ENCODE results near the gene YIPF4.
"Not testable (repeated sequence)": the region's sequence is repeated elsewhere in the genome, so short reads cannot be mapped to it uniquely, and the experiment has no call there.

The YIPF4 gene

DNA sequence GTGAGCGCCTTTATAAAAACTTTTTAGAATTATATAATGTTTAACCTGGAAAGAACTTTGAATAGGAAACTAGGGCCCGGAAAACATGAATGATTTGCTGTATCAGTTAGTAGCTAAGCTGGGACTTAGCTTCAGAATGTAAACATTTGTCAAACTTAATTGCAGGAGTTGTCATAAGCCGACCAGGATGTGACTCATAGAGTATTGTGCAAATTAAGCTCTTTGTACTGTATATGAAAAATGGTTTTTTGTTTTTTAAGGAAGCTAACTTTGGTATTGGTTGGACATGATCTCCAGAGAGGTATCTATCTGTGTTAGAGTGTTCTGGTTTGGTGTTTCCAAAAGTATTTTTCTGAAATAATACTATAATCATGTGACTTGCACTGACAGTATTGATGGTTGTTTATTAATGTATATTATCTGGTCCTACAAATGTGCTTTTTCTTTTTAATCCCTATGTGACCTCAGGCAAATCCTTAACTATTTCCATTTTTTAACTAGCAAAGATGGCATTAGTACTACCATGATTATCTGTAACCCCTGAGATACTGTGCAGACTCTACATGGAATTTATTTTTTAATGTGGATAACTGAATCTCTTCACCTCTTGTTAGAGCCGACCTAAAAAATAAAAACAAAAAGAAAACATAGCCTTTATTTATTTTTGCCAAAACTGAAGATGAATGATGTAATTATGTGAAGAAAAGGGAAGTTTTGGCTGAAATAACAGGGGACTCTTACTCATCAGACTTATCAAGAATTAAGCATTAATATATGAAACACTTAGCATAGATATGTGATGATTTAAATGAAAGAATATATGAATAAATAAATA lies 11.7 kb downstream of the YIPF4 start:
- DNase-seq (ENCODE audit: low read depth): peak; percentile 34

DNA sequence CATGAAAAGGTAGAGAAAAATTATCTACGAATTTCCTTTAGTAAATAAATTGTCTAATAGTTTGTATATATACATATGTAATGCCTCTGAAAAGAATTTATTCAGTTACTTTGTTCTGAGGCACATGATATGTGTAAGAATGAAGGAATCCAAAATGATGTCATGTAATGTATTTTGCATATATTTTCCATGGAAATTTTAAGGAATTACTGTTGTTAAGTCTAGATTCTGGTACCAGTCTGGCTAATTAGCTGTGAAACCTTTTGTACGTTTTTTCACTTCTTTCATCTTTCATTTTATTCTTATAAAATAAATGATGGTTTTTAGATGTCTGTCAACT lies 12.3 kb downstream of the YIPF4 start:
- no peak for DNase-seq (ENCODE audit: low read depth)

DNA sequence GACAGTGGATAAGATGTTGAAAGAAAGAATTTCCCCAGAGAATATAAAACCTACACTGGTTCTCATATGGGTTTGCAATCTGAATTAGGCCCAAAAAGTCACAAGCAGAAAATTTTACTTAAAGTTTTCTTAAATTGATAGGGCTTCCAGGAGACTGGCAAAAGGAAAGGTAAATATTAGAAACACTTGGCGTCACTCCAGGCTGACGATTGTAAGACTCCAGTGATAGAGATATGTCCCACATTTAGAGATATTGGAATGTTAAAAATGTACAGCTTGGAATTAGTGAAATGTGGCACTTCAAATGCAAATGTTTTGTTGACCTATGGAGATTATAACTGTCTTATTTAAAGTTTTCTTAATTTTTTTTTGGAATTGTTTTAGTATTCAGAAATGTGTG lies 14.0 kb downstream of the YIPF4 start:
- DNase-seq (ENCODE audit: low read depth): no peak

DNA sequence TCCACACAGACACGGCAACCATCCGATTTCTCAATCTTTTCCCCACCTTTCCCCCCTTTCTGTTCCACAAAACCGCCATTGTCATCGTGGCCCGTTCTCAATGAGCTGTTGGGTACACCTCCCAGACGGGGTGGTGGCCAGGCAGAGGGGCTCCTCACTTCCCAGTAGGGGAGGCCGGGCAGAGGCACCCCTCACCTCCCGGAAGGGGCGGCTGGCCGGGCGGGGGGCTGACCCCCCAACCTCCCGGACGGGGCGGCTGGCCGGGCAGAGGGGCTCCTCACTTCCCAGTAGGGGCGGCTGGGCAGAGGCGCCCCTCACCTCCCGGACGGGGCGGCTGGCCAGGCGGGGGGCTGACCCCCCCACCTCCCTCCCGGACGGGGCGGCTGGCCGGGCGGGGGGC lies 15.8 kb downstream of the YIPF4 start:
- not testable (repeated sequence) for DNase-seq (ENCODE audit: low read depth)

DNA sequence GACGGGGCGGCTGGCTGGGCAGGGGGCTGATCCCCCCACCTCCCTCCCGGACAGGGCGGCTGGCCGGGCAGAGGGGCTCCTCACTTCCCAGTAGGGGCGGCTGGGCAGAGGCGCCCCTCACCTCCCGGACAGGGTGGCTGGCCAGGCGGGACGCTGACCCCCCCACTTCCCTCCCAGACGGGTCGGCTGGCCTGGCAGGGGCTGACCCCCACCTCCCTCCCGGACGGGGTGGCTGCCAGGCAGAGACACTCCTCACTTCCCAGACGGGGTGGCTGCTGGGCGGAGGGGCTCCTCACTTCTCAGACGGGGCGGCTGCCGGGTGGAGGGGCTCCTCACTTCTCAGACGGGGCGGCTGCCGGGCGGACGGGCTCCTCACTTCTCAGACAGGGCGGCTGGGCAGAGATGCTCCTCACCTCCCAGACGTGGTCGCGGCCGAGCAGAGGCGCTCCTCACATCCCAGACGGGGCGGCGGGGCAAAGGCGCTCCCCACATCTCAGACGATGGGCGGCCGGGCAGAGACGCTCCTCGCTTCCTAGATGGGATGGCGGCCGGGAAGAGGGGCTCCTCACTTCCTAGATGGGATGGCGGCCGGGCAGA lies 16.4 kb downstream of the YIPF4 start:
- not testable (repeated sequence) for DNase-seq (ENCODE audit: low read depth)

DNA sequence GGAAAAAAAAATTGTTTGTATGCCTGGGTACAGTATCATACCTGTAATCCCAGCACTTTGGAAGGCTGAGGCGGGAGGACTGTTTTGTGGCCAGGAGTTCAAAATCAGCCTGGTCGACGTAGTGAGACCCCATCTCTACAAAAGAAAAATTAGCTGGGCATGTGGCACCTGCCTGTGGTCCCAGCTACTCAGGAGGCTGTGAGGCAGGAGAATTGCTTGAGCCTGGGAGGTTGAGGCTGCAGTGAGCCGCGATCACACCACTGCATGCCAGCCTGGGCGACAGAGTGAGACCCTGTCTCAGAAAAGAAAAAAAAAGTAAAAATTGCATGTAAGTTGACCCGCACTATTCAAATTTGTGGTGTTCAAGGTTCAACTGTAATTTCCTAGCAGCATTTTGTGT lies 32.9 kb downstream of the YIPF4 start:
- DNase-seq (ENCODE audit: low read depth): no peak

DNA sequence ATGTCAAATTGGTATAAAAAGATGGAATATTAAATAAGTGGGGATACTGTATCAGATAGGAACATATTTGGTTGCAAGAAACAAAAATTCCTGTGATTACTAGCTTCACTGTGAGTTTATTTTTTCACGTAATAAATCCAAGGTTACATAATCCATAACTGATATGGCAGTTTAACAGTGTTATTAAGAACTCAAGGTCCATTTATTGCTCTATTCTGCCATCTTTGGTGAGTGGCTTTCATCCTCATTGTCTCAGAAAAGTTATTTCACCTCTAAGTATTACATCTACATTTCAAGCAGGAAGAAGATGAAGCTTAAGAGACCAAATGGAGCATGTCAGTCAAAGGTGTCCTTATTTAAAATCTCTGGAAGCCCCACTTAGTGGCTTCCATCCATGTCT lies 37.2 kb downstream of the YIPF4 start:
- DNase-seq (ENCODE audit: low read depth): no peak

DNA sequence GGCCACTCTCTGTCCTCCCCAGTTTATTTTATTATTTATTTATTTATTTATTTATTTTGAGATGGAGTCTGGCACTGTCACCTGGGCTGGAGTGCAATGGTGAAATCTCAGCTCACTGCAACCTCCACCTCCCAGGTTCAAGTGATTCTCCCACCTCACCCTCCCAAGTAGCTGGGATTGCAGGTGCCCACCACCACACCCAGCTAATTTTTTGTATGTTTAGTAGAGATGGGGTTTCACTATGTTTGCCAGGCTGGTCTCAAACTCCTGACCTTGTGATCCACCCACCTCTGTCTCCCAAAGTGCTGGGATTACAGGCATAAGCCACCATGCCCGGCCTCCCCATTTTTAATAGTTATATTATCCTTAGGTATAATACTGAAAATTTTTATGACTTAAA lies 51.0 kb downstream of the YIPF4 start:
- DNase-seq (ENCODE audit: low read depth): not testable (repeated sequence)

DNA sequence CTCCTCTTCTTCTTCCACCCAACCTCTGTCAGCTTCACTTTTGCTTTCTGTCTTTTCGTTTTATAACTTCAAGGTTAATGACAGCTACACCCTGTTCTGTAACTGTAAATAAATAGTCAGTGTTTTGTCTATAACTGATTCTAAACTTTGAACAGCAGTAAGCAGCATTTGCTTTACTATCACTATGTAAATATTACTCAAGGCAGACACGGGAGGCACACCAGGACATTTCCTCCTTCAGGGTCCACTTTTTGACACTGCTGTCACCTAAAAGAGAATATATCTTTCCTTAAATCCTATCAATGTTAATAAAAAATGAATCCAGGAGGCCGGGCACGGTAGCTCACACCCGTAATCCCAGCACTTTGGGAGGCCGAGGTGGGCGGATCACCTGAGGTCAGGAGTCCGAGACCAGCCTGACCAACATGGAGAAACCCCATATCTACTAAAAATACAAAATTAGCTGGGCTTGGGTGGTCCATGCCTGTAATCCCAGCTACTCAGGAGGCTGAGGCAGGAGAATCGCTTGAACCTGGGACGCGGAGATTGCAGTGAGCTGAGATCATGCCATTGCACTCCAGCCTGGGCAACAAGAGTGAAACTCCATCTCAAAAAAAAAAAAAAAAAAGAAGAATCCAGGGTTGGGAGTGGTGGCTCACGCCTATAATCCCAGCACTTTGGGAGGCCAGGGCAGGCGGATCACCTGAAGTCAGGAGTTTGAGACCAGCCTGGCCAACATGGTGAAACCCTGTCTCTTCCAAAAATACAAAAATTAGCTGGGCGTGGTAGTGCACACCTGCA lies 51.7 kb downstream of the YIPF4 start:
- not testable (repeated sequence) for DNase-seq (ENCODE audit: low read depth)

DNA sequence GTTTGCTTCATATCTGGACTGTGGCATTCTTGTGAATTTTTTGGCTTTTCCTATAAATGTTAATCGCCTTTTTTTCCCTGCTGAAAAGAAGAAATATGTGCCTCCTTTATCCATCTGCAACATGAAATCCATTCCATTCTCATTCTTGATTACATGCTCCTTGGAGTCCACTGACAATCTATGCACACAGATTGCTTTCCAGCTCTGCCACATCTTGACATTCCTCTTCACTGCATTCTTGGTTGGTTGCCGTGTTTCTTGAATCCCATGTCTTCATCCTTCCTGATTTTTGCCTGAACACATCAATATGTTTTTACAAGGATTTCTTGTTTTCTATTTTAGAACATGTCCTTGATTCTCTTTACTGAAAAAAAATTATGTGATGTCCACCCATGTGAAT lies 52.4 kb downstream of the YIPF4 start:
- no peak for DNase-seq (ENCODE audit: low read depth)

DNA sequence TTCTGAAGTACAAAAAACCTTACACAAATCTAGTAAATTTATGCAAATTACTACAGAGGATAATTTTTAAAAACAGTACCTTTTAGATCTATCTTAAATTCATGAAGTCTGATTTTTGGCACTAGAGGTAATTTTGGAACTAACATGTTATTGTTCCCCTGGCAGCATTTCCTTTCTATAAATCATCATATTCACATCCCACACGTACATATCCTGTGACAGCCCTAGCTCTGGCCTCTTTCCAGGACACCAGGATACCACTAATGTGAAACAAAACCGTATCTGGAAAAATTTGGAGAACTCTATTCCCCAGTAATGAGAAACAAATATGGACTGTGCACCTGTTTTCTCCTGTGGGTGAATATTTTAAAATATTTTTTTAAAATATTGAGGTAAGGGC lies 65.1 kb downstream of the YIPF4 start:
- no peak for DNase-seq (ENCODE audit: low read depth)

DNA sequence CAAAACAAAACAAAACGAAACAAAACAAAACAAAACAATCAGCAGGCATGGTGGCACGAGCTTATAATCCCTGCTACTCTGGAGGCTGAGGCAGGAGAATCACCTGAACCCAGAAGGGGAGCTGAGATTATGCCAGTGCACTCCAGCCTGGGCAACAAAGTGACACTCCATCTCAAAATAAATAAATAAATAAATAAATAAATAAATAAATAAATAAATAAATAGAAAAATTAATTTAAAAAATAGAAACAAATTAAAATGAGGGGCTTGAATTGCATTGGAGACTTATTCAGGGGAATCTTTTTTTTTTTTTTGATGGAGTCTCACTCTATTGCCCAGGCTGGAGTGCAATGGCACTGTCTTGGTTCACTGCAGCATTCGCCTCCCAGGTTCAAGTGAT lies 73.1 kb downstream of the YIPF4 start:
- not testable (repeated sequence) for DNase-seq (ENCODE audit: low read depth)

DNA sequence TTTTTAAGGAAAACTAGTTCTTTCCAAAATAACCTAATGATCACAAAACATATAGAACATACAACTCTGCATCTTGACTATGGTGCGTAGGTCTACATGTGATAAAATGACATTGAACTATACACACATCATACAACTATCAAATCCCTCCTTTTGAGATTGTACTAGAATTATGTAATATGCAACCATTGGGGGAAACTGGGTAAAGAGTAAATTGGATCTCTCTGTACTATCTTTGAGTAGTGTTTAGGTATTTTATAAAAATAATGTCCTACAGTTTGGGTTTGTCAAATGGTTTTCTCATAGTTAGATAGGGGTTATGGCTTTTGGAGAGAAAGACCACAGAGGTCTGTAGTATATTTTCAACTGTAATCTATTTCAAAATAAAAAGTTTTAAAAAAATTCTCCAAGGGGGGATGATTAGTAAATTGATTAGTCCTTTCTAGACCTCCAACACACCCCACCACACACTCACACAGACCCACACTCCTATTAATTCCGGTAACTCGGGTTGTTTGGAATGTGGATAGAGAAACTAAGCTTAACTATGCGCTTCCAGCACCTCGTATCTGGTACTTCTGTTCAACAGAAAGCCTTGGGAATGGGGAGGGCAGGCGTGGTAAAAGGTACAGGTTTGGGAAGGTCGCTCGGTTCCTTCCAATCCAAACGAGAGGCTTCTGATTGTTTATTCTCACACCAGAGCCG lies 78.4 kb downstream of the YIPF4 start:
- DNase-seq (ENCODE audit: low read depth): no peak

DNA sequence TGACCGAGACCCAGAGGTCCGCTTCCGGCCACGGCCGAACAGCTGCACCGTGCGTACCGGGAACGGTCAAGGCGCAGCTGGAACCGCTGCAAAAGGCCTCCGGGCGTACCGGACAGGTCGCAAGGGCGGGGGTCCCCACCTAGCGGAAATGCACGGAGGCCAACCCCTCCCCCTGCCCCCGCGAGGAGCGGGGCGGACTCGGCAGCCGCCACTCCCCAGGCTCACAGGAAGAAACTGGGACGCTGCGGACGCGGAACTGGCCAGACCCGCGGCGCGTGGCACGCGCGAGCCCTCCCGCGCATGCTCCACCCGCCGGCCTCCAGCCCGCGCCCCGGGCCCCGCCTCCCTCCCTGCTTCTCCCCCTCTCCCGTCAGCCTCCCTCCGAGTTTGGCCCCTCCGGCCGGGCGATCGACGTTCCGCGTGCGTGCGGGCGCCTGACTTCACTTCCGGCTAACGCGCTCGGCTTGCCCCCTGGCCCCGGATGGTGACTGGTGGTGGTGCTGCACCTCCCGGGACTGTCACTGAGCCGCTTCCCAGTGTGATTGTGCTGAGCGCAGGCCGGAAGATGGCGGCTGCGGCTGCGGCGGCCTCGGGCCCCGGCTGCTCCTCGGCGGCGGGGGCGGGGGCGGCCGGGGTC lies 79.1 kb downstream of the YIPF4 start, which contains the start of gene BIRC6:
TSS of gene BIRC6 (plus strand) at position 343 of the 637 bp plus-strand sequence. CDS start at position 482, 139 bp downstream.
- DNase-seq (ENCODE audit: low read depth): peak; percentile 94

DNA sequence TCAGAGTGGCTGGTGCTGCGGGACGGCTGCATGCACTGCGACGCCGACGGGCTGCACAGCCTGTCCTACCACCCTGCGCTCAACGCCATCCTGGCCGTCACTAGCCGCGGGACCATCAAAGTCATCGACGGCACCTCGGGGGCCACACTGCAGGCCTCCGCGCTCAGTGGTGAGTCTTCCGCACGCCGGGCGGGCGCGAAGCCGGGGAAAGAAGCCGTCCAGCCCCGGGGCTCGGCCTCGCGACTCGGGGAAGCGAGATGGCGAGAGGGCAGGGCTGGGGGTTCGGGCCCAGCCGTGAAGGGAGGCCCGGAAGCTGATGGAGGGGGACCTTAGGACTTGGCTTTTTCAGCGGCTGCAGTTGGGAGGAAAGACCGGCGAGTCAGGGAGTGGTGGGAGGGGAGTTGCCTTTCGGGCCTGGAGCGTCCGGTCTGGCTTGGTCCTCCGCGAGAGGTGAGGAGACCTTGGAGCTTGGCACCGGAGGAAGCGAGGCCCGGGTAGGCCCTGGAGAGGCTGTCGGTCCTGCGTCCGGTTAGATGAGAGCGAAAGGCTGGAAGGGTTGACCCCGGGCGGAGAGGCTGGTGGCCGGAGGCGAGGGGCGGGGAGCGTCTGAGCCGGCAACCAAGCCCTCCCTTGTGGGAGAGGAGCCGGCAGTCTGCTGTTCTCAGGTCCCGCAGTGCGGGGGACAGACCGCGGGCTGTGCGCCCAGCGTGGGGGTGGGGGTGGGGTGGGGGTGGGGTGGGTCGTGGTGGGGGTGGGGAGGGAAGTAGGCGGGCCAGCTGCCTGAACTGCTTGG lies 79.8 kb downstream of the YIPF4 start:
- no peak for DNase-seq (ENCODE audit: low read depth)

DNA sequence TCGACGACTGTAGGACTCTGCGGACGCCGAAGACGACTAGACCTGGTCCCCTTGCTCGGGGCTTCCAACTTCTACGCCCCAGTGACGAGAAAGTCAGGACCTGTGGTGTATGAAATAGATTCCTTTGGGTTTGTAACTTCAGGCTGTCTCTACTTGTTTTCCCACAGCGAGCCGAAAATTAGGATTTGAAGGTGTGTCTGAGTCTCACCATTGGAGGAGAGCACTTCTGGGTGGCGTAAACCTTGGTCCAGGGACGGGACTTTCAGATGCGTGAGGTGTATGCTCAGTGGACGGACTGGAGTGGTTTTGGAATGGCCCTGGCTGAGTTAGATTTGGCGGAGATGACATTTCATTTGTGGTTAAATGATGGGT lies 80.4 kb downstream of the YIPF4 start:
- no peak for DNase-seq (ENCODE audit: low read depth)

DNA sequence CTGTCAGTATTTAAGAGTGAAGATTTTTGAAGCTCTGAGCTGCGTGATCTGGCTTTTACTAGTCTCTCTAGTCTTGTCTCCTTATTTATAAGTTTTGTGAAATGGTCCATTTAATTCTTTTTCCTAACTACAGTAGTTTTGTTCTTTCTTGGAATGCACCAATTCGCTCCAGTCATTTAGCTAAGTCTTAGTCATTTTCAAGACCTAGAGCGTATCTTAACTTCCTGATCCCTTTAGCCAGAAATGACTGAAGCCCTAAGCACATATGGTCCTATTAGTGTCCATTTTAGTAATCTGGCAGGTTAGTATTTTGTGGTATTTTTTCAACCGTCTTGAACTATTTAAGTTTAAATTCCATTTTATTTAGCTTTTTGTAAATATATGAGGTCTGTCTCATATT lies 82.7 kb downstream of the YIPF4 start:
- no peak for DNase-seq (ENCODE audit: low read depth)

DNA sequence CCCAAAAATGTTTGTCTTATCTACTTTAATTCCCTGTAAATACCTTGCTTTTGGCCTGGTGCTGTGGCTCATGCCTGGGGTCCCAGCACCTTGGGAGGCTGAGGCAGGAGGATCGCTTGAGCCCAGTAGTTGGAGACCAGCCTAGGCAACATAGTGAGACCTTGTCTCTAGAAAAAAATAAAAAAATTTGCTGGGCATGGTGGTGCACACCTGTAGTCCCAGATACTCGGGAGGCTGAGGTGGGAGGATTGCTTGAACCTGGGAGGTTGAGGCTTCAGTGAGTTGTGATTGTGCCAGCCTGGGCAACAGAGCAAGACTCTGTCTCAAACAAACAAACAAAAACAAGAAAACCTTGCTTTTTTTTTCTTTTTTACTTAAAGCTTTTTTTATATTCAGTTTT lies 85.3 kb downstream of the YIPF4 start:
- DNase-seq (ENCODE audit: low read depth): not testable (repeated sequence)

DNA sequence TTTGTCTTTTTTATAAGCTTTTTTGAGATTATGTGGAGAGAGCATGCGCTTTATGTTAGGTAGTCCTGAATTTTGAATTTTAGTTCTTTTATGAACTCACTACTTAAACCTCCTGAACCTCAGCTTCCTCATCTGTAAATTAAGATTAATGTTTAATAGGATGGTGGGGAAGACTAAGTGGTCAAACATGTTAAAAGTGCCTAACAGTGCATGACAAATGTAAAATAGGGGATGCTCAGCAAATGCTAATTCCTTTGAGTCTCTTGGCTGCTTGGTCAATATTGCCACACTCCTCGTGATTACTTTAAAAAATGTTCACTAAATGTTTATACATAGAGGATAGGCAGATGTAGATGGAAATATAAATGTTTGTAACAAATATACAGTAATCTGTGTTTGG lies 85.9 kb downstream of the YIPF4 start:
- DNase-seq (ENCODE audit: low read depth): no peak

DNA sequence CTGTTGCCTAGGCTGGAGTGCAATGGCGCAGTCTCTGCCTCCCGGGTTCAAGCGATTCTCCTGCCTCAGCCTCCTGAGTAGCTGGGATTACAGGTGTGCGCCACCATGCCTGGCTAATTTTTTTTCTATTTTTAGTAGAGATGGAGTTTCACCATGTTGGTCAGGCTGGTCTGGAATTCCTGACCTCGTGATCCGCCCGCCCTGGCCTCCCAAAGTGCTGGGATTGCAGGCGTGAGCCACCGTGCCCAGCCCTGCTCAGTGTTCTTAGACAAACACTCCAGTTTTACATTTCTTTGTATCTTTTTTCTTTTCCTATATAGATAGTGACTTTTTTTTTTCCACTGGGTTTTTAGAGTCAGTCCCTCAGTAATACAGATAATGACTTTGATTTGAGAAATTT lies 86.6 kb downstream of the YIPF4 start:
- DNase-seq (ENCODE audit: low read depth): not testable (repeated sequence)

DNA sequence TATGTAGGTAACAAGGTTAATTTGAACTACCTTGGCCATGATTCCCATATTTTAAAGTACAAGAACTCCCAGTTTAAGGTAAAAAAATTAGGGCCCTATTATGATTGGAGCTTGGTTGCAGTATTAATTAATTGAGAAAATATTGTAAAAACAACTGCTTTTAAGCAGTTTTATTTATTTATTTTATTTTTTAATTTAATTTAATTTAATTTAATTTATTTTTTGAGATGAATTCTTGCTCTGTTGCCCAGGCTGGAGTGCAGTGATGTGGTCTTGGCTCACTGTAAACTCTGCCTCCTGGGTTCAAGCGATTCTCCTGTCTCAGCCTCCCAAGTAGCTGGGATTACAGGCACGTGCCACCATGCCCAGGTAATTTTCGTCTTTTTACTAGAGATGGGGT lies 88.0 kb downstream of the YIPF4 start:
- not testable (repeated sequence) for DNase-seq (ENCODE audit: low read depth)

Measured in GM04504 (cell line).